GM19438 (cell line): ENCODE measurements around the gene USP40.

Source experiments
- ATAC-seq: cut with Tn5 transposase; IDR thresholded peaks from one replicate; pipeline ENCODE4 v1.9.1; 2021; ENCODE audit warnings: low read depth; ENCODE audit not compliant: unreplicated experiment

USP40 gene

GRCh38 chr2:233449081-233449901 is 117.3 kb downstream of the USP40 start:
- ATAC-seq: no peak

- no peak for ATAC-seq
These were observed 118.0 kb downstream of the USP40 start for GRCh38 chr2:233448575-233448974.

- ATAC-seq: no peak
These were observed 118.4 kb downstream of the USP40 start for GRCh38 chr2:233448220-233448559.

- ATAC-seq: no peak
These were observed 118.9 kb downstream of the USP40 start for GRCh38 chr2:233447506-233448219.

- ATAC-seq: no peak
These were observed 119.8 kb downstream of the USP40 start for GRCh38 chr2:233446606-233447305.

- ATAC-seq: no peak
These were observed 120.5 kb downstream of the USP40 start for GRCh38 chr2:233446121-233446520.

GRCh38 chr2:233445152-233445830 is 121.3 kb downstream of the USP40 start:
- no peak for ATAC-seq

GRCh38 chr2:233444501-233444900 is 122.1 kb downstream of the USP40 start:
- no peak for ATAC-seq

GRCh38 chr2:233443511-233444183 is 122.9 kb downstream of the USP40 start:
- ATAC-seq: no peak

GRCh38 chr2:233442028-233442310 is 124.6 kb downstream of the USP40 start:
- ATAC-seq: no peak

GRCh38 chr2:233441161-233442027 is 125.2 kb downstream of the USP40 start:
- no peak for ATAC-seq

- no peak for ATAC-seq
These were observed 125.9 kb downstream of the USP40 start for GRCh38 chr2:233440714-233441113.

GRCh38 chr2:233440314-233440713 is 126.3 kb downstream of the USP40 start:
- ATAC-seq: no peak

- ATAC-seq: no peak
These were observed 127.4 kb downstream of the USP40 start for GRCh38 chr2:233439191-233439590.

- ATAC-seq: no peak
These were observed 127.9 kb downstream of the USP40 start for GRCh38 chr2:233438573-233439147.

- ATAC-seq: no peak
These were observed 129.1 kb downstream of the USP40 start for GRCh38 chr2:233437439-233437955.

GRCh38 chr2:233436691-233437438 is 129.7 kb downstream of the USP40 start:
- ATAC-seq: no peak

- ATAC-seq: no peak
These were observed 130.4 kb downstream of the USP40 start for GRCh38 chr2:233436191-233436581.
